GM12878 (cell line): ENCODE measurements around the gene SOD2. TPM values are rescaled to one million over a fixed set of nuclear protein-coding genes. Genes with fewer than 3 reads are reported as not detected.

Experiments used
- BCL11A ChIP-seq: IDR thresholded peaks from 2 replicates; pipeline ENCODE4 v1.6.1; 2011; ENCODE audit warnings: low read depth, low read length
- BRCA1 ChIP-seq: IDR thresholded peaks from 2 replicates; pipeline ENCODE4 v1.6.1; 2011; ENCODE audit warnings: low read depth, low read length, improper control_type of control experiment
- CBX5 ChIP-seq: sonication (generic); IDR thresholded peaks from 2 replicates; pipeline ENCODE4 v1.6.1; 2016; ENCODE audit warnings: low read depth, moderate library complexity, mild to moderate bottlenecking, inconsistent platforms
- CHD2 ChIP-seq: IDR thresholded peaks from 2 replicates; pipeline ENCODE4 v1.6.1; 2011; ENCODE audit warnings: low read depth, low read length, improper control_type of control experiment, borderline replicate concordance
- CREM ChIP-seq: IDR thresholded peaks from 2 replicates; pipeline ENCODE4 v1.6.1; 2014; ENCODE audit warnings: antibody characterized with exemption, low read depth
- EED ChIP-seq: sonication (generic); IDR thresholded peaks from 2 replicates; pipeline ENCODE4 v1.6.1; 2016; ENCODE audit warnings: antibody characterized with exemption, low read depth
- MXI1 ChIP-seq: fragments of 150-350 bp; IDR thresholded peaks from 2 replicates; pipeline ENCODE4 v1.6.1; 2011; ENCODE audit warnings: low read depth, mild to moderate bottlenecking, inconsistent platforms, low read length, improper control_type of control experiment
- MYB ChIP-seq: fragments of 150-350 bp; IDR thresholded peaks from 2 replicates; pipeline ENCODE4 v1.6.1; 2014; ENCODE audit warnings: mild to moderate bottlenecking, low read depth, low read length, borderline replicate concordance
- NFIC ChIP-seq: IDR thresholded peaks from 2 replicates; pipeline ENCODE4 v1.6.1; 2012; ENCODE audit warnings: low read depth, mild to moderate bottlenecking, inconsistent platforms, low read length, moderate library complexity
- NR2C2 ChIP-seq: IDR thresholded peaks from 2 replicates; pipeline ENCODE4 v1.6.1; 2011; ENCODE audit warnings: borderline replicate concordance, low read depth; ENCODE audit not compliant: control insufficient read depth, insufficient read length
- POLR2AphosphoS5 ChIP-seq: IDR thresholded peaks from 2 replicates; pipeline ENCODE4 v1.6.1; 2011; ENCODE audit warnings: mild to moderate bottlenecking, low read length, inconsistent platforms
- SIN3A ChIP-seq: IDR thresholded peaks from 2 replicates; pipeline ENCODE4 v1.6.1; 2012; ENCODE audit warnings: low read depth, low read length, improper control_type of control experiment
- SPI1 ChIP-seq: IDR thresholded peaks from 2 replicates; pipeline ENCODE4 v1.6.1; 2011; ENCODE audit warnings: low read depth, mild to moderate bottlenecking, low read length, moderate library complexity, borderline replicate concordance; ENCODE audit not compliant: insufficient read depth
- SRF ChIP-seq, 2 experiments: IDR thresholded peaks; 2 replicates each; pipeline ENCODE4 v1.6.1; 2011; ENCODE audit warnings: low read depth in 2 of 2, low read length in 2 of 2, mild to moderate bottlenecking in 1 of 2, moderate library complexity in 1 of 2
- ZNF207 ChIP-seq: fragments of 450-650 bp; IDR thresholded peaks from 2 replicates; pipeline ENCODE4 v1.6.1; 2014; ENCODE audit warnings: antibody characterized with exemption, mild to moderate bottlenecking, borderline replicate concordance
- ZNF274 ChIP-seq: IDR thresholded peaks from one replicate; pipeline ENCODE4 v1.8.0; 2011; ENCODE audit not compliant: insufficient read length, insufficient read depth
- ZNF384 ChIP-seq: IDR thresholded peaks from 2 replicates; pipeline ENCODE4 v1.6.1; 2012; ENCODE audit warnings: low read depth, mild to moderate bottlenecking, low read length, improper control_type of control experiment, borderline replicate concordance
- polyA plus RNA-seq, 11 experiments: library from polyadenylated mRNA; depleted of rRNA in 4 of 11; unstranded in 6 of 11; stranded (reverse) in 5 of 11; fragments of >200 nt; fragmentation: Nextera tagmentation in 4 of 11; fragmentation: Illumina TruSeq in 1 of 11; extraction: Ambion mirVana in 4 of 11; extraction: Trizol in 1 of 11; gene quantifications; 1 replicate in 1 of 11; 2 replicates in 10 of 11; pipeline versions ENCODE4 v1.2.1 to v1.2.3, GENCODE V29; 2011 to 2016; ENCODE audit warnings: inconsistent platforms in 2 of 11, missing spikeins in 2 of 11, low read depth in 1 of 11
- total RNA-seq, 4 experiments: library from RNA; depleted of rRNA in 3 of 4; stranded (reverse); fragments of >200 nt in 3 of 4; fragmentation: Illumina TruSeq in 1 of 4; extraction: Trizol in 1 of 4; gene quantifications; 2 replicates each; pipeline versions ENCODE4 v1.2.1 to v1.2.3, GENCODE V29; 2013 to 2021
- TF ChIP-seq, protein P1 (sequence below): fragments of 450-650 bp; IDR thresholded peaks from 2 replicates; pipeline ENCODE4 v1.6.1; 2017; ENCODE audit warnings: mild to moderate bottlenecking, moderate library complexity
- TF ChIP-seq, protein P2 (sequence below), 3 experiments: IDR thresholded peaks in 2 of 3; conservative IDR thresholded peaks in 1 of 3; 2 replicates each; pipeline ENCODE4 v1.5.1; 2011; ENCODE audit warnings: low read depth in 3 of 3, low read length in 3 of 3, mild to moderate bottlenecking in 3 of 3, control low read depth in 2 of 3, moderate library complexity in 2 of 3, inconsistent platforms in 1 of 3, mixed read lengths in 1 of 3; ENCODE audit not compliant: control insufficient read depth in 2 of 3, insufficient read depth in 1 of 3; ENCODE audit errors: extremely low read depth in 1 of 3
- TF ChIP-seq, protein P3 (sequence below): IDR thresholded peaks from 2 replicates; pipeline ENCODE4 v1.6.1; 2012; ENCODE audit warnings: mild to moderate bottlenecking, low read depth, low read length

The SOD2 gene
- total and polyA plus RNA-seq, 10 of the 15 experiments (the other 5 are each of a cell fraction or from before 2014, with no cell fraction given) = 12.1 to 55.8 (median 39.1) TPM

DNA sequence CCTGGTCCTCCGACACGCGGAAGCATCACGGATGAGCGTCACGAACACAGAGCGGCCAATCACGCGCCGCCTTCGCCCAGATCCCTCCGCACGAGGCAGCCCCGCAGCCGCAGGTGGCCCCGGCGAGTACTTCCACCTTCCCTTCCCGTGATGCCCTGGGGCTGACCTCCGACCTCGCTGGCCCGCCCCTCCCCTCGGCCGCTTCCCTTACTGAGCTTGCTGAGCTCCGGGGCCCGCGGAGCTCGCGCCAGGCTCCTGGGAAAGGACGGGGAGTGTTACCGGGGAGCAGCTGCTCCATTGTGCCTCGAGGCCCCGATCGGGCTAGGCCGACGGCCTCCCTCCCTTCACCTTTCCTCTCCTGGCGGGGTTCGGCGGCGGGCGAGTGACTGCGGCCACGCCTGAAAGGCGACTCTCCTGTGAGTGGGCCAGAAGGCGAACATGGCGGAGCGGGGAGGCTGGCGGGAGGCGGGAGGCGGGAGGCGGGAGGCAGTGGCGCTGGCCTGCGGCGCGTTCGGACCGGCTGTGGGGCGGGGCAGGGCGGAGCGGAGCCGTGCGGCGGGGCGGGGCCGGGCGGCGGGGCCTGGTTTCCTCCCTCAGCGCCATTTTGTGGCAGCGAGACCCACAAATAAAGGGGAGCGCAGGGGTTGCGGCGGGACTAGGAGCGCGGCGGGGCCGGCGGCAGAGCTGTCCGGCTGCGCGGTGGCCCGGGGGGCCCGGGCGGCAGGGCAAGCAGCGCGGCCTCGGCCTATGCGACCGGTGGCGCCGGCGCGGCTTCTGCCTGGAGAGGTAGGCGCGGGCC is 34.1 kb upstream of the SOD2 start, which contains the start of gene WTAP (continued):
- TF ChIP-seq, protein P1, sequence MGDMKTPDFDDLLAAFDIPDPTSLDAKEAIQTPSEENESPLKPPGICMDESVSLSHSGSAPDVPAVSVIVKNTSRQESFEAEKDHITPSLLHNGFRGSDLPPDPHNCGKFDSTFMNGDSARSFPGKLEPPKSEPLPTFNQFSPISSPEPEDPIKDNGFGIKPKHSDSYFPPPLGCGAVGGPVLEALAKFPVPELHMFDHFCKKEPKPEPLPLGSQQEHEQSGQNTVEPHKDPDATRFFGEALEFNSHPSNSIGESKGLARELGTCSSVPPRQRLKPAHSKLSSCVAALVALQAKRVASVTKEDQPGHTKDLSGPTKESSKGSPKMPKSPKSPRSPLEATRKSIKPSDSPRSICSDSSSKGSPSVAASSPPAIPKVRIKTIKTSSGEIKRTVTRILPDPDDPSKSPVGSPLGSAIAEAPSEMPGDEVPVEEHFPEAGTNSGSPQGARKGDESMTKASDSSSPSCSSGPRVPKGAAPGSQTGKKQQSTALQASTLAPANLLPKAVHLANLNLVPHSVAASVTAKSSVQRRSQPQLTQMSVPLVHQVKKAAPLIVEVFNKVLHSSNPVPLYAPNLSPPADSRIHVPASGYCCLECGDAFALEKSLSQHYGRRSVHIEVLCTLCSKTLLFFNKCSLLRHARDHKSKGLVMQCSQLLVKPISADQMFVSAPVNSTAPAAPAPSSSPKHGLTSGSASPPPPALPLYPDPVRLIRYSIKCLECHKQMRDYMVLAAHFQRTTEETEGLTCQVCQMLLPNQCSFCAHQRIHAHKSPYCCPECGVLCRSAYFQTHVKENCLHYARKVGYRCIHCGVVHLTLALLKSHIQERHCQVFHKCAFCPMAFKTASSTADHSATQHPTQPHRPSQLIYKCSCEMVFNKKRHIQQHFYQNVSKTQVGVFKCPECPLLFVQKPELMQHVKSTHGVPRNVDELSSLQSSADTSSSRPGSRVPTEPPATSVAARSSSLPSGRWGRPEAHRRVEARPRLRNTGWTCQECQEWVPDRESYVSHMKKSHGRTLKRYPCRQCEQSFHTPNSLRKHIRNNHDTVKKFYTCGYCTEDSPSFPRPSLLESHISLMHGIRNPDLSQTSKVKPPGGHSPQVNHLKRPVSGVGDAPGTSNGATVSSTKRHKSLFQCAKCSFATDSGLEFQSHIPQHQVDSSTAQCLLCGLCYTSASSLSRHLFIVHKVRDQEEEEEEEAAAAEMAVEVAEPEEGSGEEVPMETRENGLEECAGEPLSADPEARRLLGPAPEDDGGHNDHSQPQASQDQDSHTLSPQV = 0 out of 2 replicates have a peak, but pooled peaks have one; percentile 53
- TF ChIP-seq CHD2 = peak; percentile 98
- no peak for TF ChIP-seq MYB
- TF ChIP-seq, protein P2, sequence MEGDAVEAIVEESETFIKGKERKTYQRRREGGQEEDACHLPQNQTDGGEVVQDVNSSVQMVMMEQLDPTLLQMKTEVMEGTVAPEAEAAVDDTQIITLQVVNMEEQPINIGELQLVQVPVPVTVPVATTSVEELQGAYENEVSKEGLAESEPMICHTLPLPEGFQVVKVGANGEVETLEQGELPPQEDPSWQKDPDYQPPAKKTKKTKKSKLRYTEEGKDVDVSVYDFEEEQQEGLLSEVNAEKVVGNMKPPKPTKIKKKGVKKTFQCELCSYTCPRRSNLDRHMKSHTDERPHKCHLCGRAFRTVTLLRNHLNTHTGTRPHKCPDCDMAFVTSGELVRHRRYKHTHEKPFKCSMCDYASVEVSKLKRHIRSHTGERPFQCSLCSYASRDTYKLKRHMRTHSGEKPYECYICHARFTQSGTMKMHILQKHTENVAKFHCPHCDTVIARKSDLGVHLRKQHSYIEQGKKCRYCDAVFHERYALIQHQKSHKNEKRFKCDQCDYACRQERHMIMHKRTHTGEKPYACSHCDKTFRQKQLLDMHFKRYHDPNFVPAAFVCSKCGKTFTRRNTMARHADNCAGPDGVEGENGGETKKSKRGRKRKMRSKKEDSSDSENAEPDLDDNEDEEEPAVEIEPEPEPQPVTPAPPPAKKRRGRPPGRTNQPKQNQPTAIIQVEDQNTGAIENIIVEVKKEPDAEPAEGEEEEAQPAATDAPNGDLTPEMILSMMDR (IDR thresholded peaks at IDR 0.05 in 2 of 3, conservative IDR thresholded peaks at IDR 0.05 in 1 of 3; ENCODE audit: control insufficient read depth in 2 of 3, extremely low read depth in 1 of 3, insufficient read depth in 1 of 3, low read depth in 3 of 3, low read length in 3 of 3) = no peak
- TF ChIP-seq SIN3A = peak; percentile 90; the same call in 1 of the 2 replicates
- 0 out of 2 replicates have a peak, but pooled peaks have one; percentile 11 for TF ChIP-seq SPI1
- TF ChIP-seq NR2C2 = peak; percentile 93
- TF ChIP-seq POLR2AphosphoS5 = peak; percentile 91
- peak; percentile 97 for TF ChIP-seq CREM
- peak; percentile 90; the same call in 1 of the 2 replicates for TF ChIP-seq CBX5
- peak; percentile 52; the same call in 1 of the 2 replicates for TF ChIP-seq ZNF207
- peak; percentile 14; the same call in 1 of the 2 replicates for TF ChIP-seq BRCA1
- TF ChIP-seq ZNF384 = no peak
- no peak for TF ChIP-seq NFIC
- TF ChIP-seq ZNF274 = no peak
- no peak for TF ChIP-seq EED
- TF ChIP-seq BCL11A = no peak
- peak; percentile 73 for TF ChIP-seq MXI1
- TF ChIP-seq, protein P3, sequence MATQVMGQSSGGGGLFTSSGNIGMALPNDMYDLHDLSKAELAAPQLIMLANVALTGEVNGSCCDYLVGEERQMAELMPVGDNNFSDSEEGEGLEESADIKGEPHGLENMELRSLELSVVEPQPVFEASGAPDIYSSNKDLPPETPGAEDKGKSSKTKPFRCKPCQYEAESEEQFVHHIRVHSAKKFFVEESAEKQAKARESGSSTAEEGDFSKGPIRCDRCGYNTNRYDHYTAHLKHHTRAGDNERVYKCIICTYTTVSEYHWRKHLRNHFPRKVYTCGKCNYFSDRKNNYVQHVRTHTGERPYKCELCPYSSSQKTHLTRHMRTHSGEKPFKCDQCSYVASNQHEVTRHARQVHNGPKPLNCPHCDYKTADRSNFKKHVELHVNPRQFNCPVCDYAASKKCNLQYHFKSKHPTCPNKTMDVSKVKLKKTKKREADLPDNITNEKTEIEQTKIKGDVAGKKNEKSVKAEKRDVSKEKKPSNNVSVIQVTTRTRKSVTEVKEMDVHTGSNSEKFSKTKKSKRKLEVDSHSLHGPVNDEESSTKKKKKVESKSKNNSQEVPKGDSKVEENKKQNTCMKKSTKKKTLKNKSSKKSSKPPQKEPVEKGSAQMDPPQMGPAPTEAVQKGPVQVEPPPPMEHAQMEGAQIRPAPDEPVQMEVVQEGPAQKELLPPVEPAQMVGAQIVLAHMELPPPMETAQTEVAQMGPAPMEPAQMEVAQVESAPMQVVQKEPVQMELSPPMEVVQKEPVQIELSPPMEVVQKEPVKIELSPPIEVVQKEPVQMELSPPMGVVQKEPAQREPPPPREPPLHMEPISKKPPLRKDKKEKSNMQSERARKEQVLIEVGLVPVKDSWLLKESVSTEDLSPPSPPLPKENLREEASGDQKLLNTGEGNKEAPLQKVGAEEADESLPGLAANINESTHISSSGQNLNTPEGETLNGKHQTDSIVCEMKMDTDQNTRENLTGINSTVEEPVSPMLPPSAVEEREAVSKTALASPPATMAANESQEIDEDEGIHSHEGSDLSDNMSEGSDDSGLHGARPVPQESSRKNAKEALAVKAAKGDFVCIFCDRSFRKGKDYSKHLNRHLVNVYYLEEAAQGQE = no peak
- 0 out of 4 replicates have a peak, but pooled peaks have one; percentile 8 to 26 for TF ChIP-seq SRF (IDR thresholded peaks at IDR 0.05; ENCODE audit: low read depth in 2 of 2, low read length in 2 of 2)
